ENCODE data around the gene USP7. TPM values are rescaled to one million over a fixed set of nuclear protein-coding genes. Genes with fewer than 3 reads are reported as not detected.

Gene USP7
- total and polyA plus RNA-seq, 4 donors = 13.7 to 85.6 (median 37.7) TPM

- Histone ChIP-seq H3K9ac (ENCODE audit: low read depth in 1 of 2, low read length in 2 of 2) (no peak overlapping the region), H3K4me3 (ENCODE audit: low read depth in 1 of 3, low read length in 3 of 3) (no peak overlapping the region), H3K36me3 (ENCODE audit: control insufficient read depth in 4 of 4, insufficient read depth in 3 of 4, low read depth in 1 of 4, low read length in 3 of 4) (no peaks in the 10 kb centered on the region), H3K9me3 (ENCODE audit: control insufficient read depth in 4 of 4, low read length in 3 of 4) (no peaks in the 10 kb centered on the region), H3K4me1 (ENCODE audit: control insufficient read depth in 4 of 4, insufficient read depth in 4 of 4, low read length in 3 of 4) (peaks cover 22 to 55% (median 49%) of the 10 kb centered on the region in 4 donors), H3K27ac (ENCODE audit: low read depth in 1 of 2, low read length in 2 of 2) (no peak overlapping the region), H3K27me3 (ENCODE audit: control insufficient read depth in 4 of 4, insufficient read depth in 4 of 4, low read length in 3 of 4) (no peaks in the 10 kb centered on the region)
- TF ChIP-seq CTCF (IDR thresholded peaks at IDR 0.05; ENCODE audit: low read depth, low read length, missing input control) = no peak
- no peak for TF ChIP-seq RAD21 (IDR thresholded peaks at IDR 0.05)
- TF ChIP-seq SP1 (IDR thresholded peaks at IDR 0.05) = no peak
- no peak for DNase-seq (ENCODE audit: low spot score)
- 53% methylated on average over 2 of the region's 2 CpGs for WGBS
These were observed 6.7 kb downstream of the USP7 start for GRCh38 chr16:8957063-8957397.

- DNase-seq (ENCODE audit: low spot score) = no peak
- H3K9me3 ChIP-seq (ENCODE audit: control insufficient read depth in 4 of 4, low read length in 3 of 4) = no peaks in the 10 kb centered on the region
- 71% methylated on average over 21 of the region's 21 CpGs for WGBS
- no peaks in the 10 kb centered on the region for H3K27me3 ChIP-seq (ENCODE audit: control insufficient read depth in 4 of 4, insufficient read depth in 4 of 4, low read length in 3 of 4)
- TF ChIP-seq EGR1 (IDR thresholded peaks at IDR 0.05; ENCODE audit: low read depth in 2 of 2) = no peak
- no peak for TF ChIP-seq NR2F2 (IDR thresholded peaks at IDR 0.05)
- TF ChIP-seq MAX (IDR thresholded peaks at IDR 0.05) = no peak
- TF ChIP-seq RAD21 (IDR thresholded peaks at IDR 0.05) = no peak
- no peak for TF ChIP-seq FOXA1 (IDR thresholded peaks at IDR 0.05)
- TF ChIP-seq RXRA (IDR thresholded peaks at IDR 0.05) = no peak
- no peak for TF ChIP-seq FOXA2 (IDR thresholded peaks at IDR 0.05)
- no peak for TF ChIP-seq SP1 (IDR thresholded peaks at IDR 0.05)
- TF ChIP-seq GABPA (IDR thresholded peaks at IDR 0.05 in 1 of 2, conservative IDR thresholded peaks at IDR 0.05 in 1 of 2) = no peak
- no peak for TF ChIP-seq ZBTB33 (IDR thresholded peaks at IDR 0.05)
- no peak for TF ChIP-seq TAF1 (conservative IDR thresholded peaks at IDR 0.05)
- TF ChIP-seq, protein P1, sequence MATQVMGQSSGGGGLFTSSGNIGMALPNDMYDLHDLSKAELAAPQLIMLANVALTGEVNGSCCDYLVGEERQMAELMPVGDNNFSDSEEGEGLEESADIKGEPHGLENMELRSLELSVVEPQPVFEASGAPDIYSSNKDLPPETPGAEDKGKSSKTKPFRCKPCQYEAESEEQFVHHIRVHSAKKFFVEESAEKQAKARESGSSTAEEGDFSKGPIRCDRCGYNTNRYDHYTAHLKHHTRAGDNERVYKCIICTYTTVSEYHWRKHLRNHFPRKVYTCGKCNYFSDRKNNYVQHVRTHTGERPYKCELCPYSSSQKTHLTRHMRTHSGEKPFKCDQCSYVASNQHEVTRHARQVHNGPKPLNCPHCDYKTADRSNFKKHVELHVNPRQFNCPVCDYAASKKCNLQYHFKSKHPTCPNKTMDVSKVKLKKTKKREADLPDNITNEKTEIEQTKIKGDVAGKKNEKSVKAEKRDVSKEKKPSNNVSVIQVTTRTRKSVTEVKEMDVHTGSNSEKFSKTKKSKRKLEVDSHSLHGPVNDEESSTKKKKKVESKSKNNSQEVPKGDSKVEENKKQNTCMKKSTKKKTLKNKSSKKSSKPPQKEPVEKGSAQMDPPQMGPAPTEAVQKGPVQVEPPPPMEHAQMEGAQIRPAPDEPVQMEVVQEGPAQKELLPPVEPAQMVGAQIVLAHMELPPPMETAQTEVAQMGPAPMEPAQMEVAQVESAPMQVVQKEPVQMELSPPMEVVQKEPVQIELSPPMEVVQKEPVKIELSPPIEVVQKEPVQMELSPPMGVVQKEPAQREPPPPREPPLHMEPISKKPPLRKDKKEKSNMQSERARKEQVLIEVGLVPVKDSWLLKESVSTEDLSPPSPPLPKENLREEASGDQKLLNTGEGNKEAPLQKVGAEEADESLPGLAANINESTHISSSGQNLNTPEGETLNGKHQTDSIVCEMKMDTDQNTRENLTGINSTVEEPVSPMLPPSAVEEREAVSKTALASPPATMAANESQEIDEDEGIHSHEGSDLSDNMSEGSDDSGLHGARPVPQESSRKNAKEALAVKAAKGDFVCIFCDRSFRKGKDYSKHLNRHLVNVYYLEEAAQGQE (IDR thresholded peaks at IDR 0.05) = no peak
- TF ChIP-seq JUND (IDR thresholded peaks at IDR 0.05) = no peak
- TF ChIP-seq HNF4G (IDR thresholded peaks at IDR 0.05) = no peak
- TF ChIP-seq, protein P2, sequence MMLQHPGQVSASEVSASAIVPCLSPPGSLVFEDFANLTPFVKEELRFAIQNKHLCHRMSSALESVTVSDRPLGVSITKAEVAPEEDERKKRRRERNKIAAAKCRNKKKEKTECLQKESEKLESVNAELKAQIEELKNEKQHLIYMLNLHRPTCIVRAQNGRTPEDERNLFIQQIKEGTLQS (IDR thresholded peaks at IDR 0.05) = no peak
- TF ChIP-seq YY1 (IDR thresholded peaks at IDR 0.05) = no peak
- no peak for TF ChIP-seq HNF4A (conservative IDR thresholded peaks at IDR 0.05)
- TF ChIP-seq CTCF (IDR thresholded peaks at IDR 0.05; ENCODE audit: low read depth, low read length, missing input control) = no peak
- no peak overlapping the region for H3K27ac ChIP-seq (ENCODE audit: low read depth in 1 of 2, low read length in 2 of 2)
- no peaks in the 10 kb centered on the region for H3K36me3 ChIP-seq (ENCODE audit: control insufficient read depth in 4 of 4, insufficient read depth in 3 of 4, low read depth in 1 of 4, low read length in 3 of 4)
- no peak overlapping the region for H3K4me3 ChIP-seq (ENCODE audit: low read depth in 1 of 3, low read length in 3 of 3)
- peaks cover 22 to 50% (median 46%) of the 10 kb centered on the region in 4 donors for H3K4me1 ChIP-seq (ENCODE audit: control insufficient read depth in 4 of 4, insufficient read depth in 4 of 4, low read length in 3 of 4)
- no peak overlapping the region for H3K9ac ChIP-seq (ENCODE audit: low read depth in 1 of 2, low read length in 2 of 2)
These were observed 7.2 kb downstream of the USP7 start for GRCh38 chr16:8956265-8957062.
